Psoas muscle (tissue), 8 donors: ENCODE data around the gene TSHZ2. TPM values are rescaled to one million over a fixed set of nuclear protein-coding genes. Genes with fewer than 3 reads are reported as not detected.
"Not testable (repeated sequence)": the region's sequence is repeated elsewhere in the genome, so short reads cannot be mapped to it uniquely, and the experiment has no call there.

Experiments
- ATAC-seq, 4 donors: fragments of 200-7000 bp; cut with Tn5 transposase; one replicate each; pipeline ENCODE4 v1.9.1; 2020; ENCODE audit warnings: moderate library complexity in 3 of 4, mild to moderate bottlenecking in 2 of 4
- DNase-seq, 2 donors: peaks; one replicate each; pipeline ENCODE4 v3.0.0-alpha.2; 2020
- H3K27ac ChIP-seq: fragments of 200-600 bp; one replicate; pipeline ENCODE4 v1.8.0; 2022
- H3K27me3 ChIP-seq, 3 donors: fragments of 200-600 bp in 1 of 3; one replicate each; pipeline versions ENCODE4 v1.6.1 to v1.8.0; 2013 to 2022; ENCODE audit warnings: low read length in 2 of 3, mild to moderate bottlenecking in 2 of 3, moderate library complexity in 1 of 3; ENCODE audit not compliant: insufficient read depth in 3 of 3
- H3K36me3 ChIP-seq, 2 donors: fragments of 200-600 bp in 1 of 2; one replicate each; pipeline versions ENCODE4 v1.6.1 to v1.8.0; 2013 to 2022; ENCODE audit warnings: low read depth in 1 of 2, mild to moderate bottlenecking in 1 of 2, moderate library complexity in 1 of 2; ENCODE audit not compliant: insufficient read depth in 1 of 2
- H3K4me1 ChIP-seq: fragments of 200-600 bp; one replicate; pipeline ENCODE4 v1.8.0; 2022
- H3K4me3 ChIP-seq: fragments of 200-600 bp; one replicate; pipeline ENCODE4 v1.8.0; 2022; ENCODE audit warnings: mild to moderate bottlenecking
- H3K9me3 ChIP-seq: fragments of 200-600 bp; one replicate; pipeline ENCODE4 v1.8.0; 2022
- WGBS, 3 donors: extraction: QIAGEN DNeasy Blood & Tissue Kit; methylation state at CpG; one replicate each; pipeline versions ENCODE4 v1.1.6 to v1.1.7; 2013; 5-methylcytosine and 5-hydroxymethylcytosine counted together
- intact Hi-C, 2 donors: fragments of 100-400 bp; cut with DNase I; formaldehyde crosslinking; loops; one replicate each; pipeline versions ENCODE4 v1.11.0 to v1.14.2; 2022
- polyA plus RNA-seq, 3 donors: library from polyadenylated mRNA; stranded (reverse); fragments of 200-250 nt; gene quantifications; one replicate each; pipeline ENCODE4 v1.2.3, GENCODE V29; 2013
- total RNA-seq, 4 donors: library from RNA; stranded (reverse); fragmentation: NEBNext Ultra II Directional in 2 of 4; extraction: Animal tissue kit (Norgen Biotek cat#: 25700) in 2 of 4; gene quantifications; one replicate each; pipeline versions ENCODE4 v1.2.1 to v1.2.4, GENCODE V29; 2021 to 2023
- TF ChIP-seq, protein P1 (sequence below): fragments of 200-600 bp; IDR thresholded peaks from one replicate; pipeline ENCODE4 v1.8.0; 2022; ENCODE audit warnings: antibody characterized with exemption
- donor health status: healthy with polysubstance abuse.
- donor health status: DM: no; HTN: no; CAD: no; lungs with moderate emphysema.
- donor health status: Bipolar disorder and iron deficiency.
- donor health status: healthy.
- donor health status: DM: yes; HTN: yes; CAD: no.
- donor health status: DM: no; HTN: no; CAD: no.
- donor health status: DM: no; HTN: no; CAD: no.
- donor health status: DM: yes; HTN: yes; CAD: no.

Gene TSHZ2
- total and polyA plus RNA-seq, 7 donors, result 0.39 to 7.5 (median 1.9) TPM

DNA sequence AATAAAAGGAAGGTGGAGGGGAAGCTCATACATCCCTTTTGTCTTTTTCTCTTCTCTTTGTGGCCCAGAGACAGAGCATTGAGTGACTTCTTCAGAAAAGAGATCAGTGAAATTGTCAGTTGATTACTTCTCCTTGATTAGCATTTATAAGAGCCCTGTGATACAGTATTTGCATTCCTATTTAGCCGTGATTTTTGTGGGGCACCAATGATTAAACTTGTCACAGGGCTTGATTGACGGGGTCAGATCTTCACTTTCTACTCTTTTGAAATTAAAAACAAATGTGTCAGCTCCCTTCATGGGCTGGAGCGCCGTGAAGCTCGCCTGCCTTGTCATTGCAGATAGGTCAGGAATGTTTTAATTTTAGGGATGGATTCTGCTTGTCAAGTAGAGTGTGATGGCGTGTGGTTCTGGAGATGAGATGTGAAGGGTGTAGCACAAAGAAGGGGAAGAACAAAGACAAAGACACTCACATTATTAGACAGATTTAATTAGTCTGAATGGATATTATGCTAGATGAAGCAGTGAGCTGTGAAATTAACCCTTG lies 454.7 kb downstream of the TSHZ2 start:
- TF ChIP-seq, protein P1, sequence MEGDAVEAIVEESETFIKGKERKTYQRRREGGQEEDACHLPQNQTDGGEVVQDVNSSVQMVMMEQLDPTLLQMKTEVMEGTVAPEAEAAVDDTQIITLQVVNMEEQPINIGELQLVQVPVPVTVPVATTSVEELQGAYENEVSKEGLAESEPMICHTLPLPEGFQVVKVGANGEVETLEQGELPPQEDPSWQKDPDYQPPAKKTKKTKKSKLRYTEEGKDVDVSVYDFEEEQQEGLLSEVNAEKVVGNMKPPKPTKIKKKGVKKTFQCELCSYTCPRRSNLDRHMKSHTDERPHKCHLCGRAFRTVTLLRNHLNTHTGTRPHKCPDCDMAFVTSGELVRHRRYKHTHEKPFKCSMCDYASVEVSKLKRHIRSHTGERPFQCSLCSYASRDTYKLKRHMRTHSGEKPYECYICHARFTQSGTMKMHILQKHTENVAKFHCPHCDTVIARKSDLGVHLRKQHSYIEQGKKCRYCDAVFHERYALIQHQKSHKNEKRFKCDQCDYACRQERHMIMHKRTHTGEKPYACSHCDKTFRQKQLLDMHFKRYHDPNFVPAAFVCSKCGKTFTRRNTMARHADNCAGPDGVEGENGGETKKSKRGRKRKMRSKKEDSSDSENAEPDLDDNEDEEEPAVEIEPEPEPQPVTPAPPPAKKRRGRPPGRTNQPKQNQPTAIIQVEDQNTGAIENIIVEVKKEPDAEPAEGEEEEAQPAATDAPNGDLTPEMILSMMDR, result no peak
- DNase-seq (no peak), ATAC-seq (no peak)
- Histone ChIP-seq H3K4me3 (no peak overlapping the region), H3K9me3 (no peaks in the 10 kb centered on the region), H3K27ac (no peak overlapping the region), H3K36me3 (no peaks in the 10 kb centered on the region), H3K4me1 (no peaks in the 10 kb centered on the region), H3K27me3 (no peaks in the 10 kb centered on the region)
- WGBS, 3 donors, result 72 to 78% (median 75%) methylated on average over 6 of the region's 6 CpGs
- intact Hi-C loops, result no loop called here

DNA sequence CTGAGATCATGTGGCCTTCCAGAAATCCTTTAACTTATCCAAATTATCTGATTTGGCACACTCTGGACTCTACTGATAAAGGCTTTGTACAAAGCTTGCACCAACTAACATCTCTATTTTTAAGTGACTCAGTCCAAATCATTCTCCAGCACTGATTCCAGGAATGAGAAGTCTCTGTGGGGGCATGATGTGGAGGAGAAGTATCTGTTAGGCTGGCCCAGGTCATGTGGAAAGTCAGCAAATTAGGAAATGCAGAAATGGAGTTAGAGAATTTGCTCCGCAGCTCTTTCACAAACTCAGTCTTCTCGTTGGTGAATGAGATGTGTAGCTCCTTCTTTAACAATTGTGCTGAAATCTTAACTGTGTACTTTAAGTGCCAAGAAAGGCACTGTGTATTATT lies 455.8 kb downstream of the TSHZ2 start:
- ATAC-seq (no peak), DNase-seq (no peak)
- H3K27me3 ChIP-seq, result no peaks in the 10 kb centered on the region
- TF ChIP-seq, protein P1, result no peak
- WGBS, 3 donors, result 85 to 94% (median 93%) methylated on average over 2 of the region's 2 CpGs
- intact Hi-C loops, result no loop called here
- H3K36me3 ChIP-seq, result no peaks in the 10 kb centered on the region
- H3K4me3 ChIP-seq, result no peak overlapping the region
- H3K4me1 ChIP-seq, result no peaks in the 10 kb centered on the region
- H3K9me3 ChIP-seq, result no peaks in the 10 kb centered on the region
- H3K27ac ChIP-seq, result no peak overlapping the region

DNA sequence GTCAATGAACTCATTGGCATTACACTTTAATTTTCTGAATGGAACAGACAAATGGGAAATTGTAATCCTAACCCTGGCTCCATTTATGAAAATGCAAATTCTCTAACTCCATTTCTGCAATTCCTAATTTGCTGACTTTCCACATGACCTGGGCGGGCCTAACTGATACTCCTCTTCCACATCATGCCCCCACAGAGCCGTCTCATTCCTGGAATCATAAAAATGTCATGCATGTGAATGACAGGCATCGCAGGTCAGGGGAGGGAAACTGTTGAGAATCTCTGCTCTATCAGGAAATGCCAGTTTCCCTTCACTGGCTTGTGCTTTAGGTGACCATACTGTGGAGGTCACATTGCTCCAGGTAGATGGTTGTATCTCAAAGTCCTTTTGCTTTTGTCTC lies 456.4 kb downstream of the TSHZ2 start:
- 56 to 78% (median 70%) methylated on average over 3 of the region's 3 CpGs for WGBS, 3 donors
- no peak for DNase-seq
- no peak overlapping the region for H3K4me3 ChIP-seq
- H3K27ac ChIP-seq, result no peak overlapping the region
- TF ChIP-seq, protein P1, result no peak
- no peaks in the 10 kb centered on the region for H3K36me3 ChIP-seq
- H3K27me3 ChIP-seq, result no peaks in the 10 kb centered on the region
- no peak for ATAC-seq
- intact Hi-C loops, result no loop called here
- H3K9me3 ChIP-seq, result no peaks in the 10 kb centered on the region
- no peaks in the 10 kb centered on the region for H3K4me1 ChIP-seq

DNA sequence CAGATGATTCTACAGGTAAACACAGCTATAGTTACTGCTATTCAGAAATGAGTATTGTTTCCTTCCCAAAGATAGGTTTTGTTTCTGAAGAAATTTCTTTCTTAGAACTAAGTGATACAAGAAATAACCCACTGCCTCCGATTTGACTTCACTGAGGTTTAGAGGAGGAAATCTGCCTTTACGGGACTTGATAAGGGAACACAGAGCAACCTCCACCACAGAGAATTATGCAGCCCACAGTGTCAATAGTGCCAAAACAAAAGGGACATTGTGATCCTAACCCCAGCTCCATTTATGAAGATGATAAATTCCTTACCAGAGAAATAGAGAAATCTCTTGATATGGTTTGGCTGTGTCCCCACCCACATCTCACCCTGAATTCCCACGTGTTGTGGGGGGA lies 456.8 kb downstream of the TSHZ2 start:
- TF ChIP-seq, protein P1, result no peak
- Histone ChIP-seq H3K9me3 (no peaks in the 10 kb centered on the region), H3K4me3 (no peak overlapping the region), H3K27ac (no peak overlapping the region), H3K4me1 (no peaks in the 10 kb centered on the region), H3K36me3 (no peaks in the 10 kb centered on the region), H3K27me3 (no peaks in the 10 kb centered on the region)
- intact Hi-C loops, result no loop called here
- DNase-seq, result no peak
- no peak for ATAC-seq
- 70 to 76% (median 70%) methylated on average over 3 of the region's 3 CpGs for WGBS, 3 donors

DNA sequence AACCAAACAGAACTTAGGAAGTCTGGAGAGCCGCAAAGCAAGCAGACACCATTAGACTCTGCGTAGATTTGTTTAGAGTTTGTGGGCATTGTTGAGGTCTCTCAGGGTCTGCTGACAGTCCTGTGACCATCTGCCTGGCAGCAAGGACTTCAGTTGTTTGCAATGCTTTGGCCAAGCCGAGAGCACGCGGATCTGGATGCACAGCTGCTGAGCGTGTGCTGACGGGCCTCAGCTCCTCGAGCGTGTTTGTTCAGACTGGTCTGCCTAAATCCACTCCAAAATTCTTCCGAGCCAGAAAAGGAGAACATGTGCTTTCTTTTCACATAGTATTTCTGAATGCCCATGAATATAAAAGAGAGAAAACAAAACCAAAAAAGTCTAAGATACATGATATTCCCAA lies 462.5 kb downstream of the TSHZ2 start:
- intact Hi-C loops, result no loop called here
- Histone ChIP-seq H3K27me3 (no peaks in the 10 kb centered on the region), H3K36me3 (no peaks in the 10 kb centered on the region), H3K9me3 (no peaks in the 10 kb centered on the region), H3K4me3 (no peak overlapping the region), H3K4me1 (no peaks in the 10 kb centered on the region), H3K27ac (no peak overlapping the region)
- DNase-seq (peak in 1 of 2 donors; percentile 24), ATAC-seq (no peak)
- TF ChIP-seq, protein P1, result no peak
- 23 to 36% (median 27%) methylated on average over 10 of the region's 10 CpGs for WGBS, 3 donors

DNA sequence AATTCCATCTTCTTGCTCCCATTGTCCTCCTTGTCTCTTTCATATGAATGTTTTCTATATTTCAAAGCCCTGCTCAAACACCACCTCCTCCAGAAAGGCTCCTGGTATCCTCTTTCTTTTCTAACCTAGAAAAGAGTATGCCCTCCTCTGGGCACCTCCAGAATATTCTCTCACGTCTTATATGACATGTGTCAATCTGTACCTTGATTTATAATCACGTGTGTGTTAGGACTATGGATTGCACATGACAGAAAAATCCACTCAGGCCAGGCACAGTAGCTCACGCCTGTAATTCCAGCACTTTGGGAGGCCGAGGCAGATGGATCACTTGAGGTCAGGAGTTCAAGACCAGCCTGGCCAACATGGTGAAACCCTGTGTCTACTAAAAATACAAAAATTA lies 464.8 kb downstream of the TSHZ2 start:
- DNase-seq, H3K36me3 ChIP-seq, H3K9me3 ChIP-seq, H3K4me3 ChIP-seq, intact Hi-C loops, H3K27me3 ChIP-seq, H3K4me1 ChIP-seq, ATAC-seq, H3K27ac ChIP-seq: not testable (repeated sequence)
- 78 to 86% (median 82%) methylated on average over 4 of the region's 4 CpGs for WGBS, 3 donors
